GM18858 (cell line): ENCODE results near the gene GANAB.
"Not testable (repeated sequence)": the region's sequence is repeated elsewhere in the genome, so short reads cannot be mapped to it uniquely, and the experiment has no call there.

Source experiments
- ATAC-seq: cut with Tn5 transposase; IDR thresholded peaks from one replicate; pipeline ENCODE4 v1.9.1; 2021; ENCODE audit not compliant: unreplicated experiment

GANAB gene

DNA sequence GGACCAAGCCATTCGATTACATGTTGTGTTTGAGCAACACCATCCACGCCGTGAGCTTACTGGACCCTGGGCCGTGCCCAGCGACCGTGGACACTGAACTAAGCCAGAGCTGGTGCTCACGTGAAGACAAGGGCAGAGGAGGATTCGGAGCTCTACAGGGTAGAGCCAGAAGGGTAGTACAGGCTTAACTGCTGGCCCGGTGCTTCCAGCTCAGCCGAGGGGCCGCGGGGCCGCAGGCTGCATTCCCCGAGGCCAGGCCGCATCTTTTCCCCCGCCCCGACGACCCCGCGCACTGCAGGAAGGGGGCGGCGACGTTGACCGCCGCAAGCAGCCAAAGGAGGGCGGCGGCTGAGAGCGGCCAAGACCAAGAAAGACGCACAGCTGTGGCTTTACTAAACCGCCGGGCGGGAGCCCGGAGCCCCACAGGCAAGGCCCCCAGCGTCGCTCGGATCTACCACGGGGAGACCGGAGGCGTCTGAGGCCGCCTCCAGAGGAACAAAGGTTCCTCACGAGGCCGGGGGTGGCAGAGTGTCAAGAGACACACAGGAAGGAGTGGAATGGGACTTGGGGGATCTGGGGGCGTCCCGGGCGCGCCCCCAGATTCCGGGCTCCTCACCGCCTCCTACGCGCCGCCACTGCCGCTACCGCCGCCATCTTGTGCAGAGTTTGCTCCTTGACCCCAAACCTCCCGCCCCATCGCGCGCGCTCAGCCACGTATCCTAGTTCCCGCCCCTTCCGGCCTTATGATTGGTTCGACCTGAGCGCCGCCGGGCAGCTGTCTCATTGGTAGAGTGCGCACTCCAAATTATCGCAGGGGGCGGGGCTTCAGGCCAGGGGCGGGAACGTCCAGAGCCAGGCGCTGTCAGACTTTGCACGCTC lies at the start of gene GANAB:
Gene GANAB (minus strand): TSS at position 668 of the 879 bp plus-strand sequence. CDS start 14 bp downstream, at position 654.
- ATAC-seq: peak; percentile 72

DNA sequence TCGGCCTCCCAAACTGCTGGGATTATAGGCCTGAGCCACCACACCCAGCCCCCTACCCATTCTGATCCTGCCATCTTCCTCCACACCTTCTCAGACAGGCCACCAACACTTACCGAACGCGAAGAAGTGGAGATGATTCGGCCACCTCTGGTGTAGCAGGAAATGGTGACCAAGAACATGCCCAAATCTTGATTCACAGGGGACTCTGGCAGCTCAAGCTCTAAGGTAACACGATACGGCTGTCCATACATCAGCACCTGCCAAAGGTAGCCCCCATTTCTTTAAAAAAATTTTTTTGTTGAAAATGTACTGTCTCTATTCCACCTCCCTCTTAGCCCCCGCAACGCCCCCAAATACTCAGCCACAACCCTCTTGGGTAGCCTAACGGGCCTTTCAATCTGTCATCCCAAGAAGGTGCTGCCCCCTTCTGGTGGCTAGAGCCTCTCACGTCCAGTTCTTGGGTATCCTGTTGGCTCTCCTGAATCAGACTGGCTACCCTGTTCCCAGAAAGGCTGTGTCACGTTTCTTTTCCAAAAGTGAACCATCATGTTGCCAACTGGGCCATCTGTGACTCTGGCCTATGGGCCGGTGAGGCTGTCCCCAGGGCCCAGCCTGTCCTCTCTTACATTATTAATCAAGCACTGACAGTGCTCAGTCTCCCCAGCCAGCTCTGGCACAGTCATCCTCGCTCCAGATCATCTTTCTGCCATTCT lies 48.2 kb upstream of the GANAB start:
- no peak for ATAC-seq

GRCh38 chr11:62693624-62694023 lies 47.2 kb upstream of the GANAB start:
- not testable (repeated sequence) for ATAC-seq

DNA sequence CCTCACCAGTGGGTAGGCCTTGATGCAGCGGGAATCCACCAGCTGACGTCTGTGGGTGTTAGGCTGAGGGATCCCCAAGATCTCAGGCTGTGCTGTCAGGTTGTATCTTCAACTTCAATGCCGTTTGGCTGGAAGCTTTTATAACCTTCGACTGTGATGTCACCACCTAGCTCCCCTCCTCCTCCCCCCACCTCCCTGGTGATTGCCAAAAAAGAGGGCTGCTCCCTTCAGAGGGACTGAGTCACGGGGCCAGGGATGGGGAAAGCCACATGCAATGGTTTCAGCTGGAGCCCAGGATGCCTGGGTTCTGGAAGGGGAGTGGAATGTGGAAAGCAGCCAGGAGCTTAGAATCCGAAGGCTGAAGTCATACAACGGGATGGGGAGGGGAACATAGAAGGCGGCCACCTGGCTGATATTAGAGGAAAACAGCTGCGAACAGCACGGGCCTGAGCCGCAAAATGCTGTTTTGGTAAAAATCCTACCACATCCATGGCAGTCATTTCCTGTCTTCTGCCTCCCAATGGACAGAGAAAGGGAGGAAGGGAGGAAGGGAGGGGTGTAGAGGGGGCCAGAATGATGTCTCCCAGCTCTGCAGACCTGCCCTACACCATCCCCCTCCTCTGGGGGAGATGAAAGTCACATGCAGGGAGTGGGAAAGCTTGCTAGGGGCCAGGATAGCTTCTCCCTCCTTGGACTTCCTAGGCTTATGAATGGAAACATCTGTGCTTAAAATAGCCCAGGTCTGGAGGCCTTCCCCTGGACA lies 43.2 kb upstream of the GANAB start, which contains the start of gene LRRN4CL:
Gene LRRN4CL (minus strand): TSS at position 110 of the 763 bp plus-strand sequence. CDS start 1,022 bp downstream, outside the sequence.
- no peak for ATAC-seq

GRCh38 chr11:62688491-62688890 lies 42.1 kb upstream of the GANAB start:
- no peak for ATAC-seq

DNA sequence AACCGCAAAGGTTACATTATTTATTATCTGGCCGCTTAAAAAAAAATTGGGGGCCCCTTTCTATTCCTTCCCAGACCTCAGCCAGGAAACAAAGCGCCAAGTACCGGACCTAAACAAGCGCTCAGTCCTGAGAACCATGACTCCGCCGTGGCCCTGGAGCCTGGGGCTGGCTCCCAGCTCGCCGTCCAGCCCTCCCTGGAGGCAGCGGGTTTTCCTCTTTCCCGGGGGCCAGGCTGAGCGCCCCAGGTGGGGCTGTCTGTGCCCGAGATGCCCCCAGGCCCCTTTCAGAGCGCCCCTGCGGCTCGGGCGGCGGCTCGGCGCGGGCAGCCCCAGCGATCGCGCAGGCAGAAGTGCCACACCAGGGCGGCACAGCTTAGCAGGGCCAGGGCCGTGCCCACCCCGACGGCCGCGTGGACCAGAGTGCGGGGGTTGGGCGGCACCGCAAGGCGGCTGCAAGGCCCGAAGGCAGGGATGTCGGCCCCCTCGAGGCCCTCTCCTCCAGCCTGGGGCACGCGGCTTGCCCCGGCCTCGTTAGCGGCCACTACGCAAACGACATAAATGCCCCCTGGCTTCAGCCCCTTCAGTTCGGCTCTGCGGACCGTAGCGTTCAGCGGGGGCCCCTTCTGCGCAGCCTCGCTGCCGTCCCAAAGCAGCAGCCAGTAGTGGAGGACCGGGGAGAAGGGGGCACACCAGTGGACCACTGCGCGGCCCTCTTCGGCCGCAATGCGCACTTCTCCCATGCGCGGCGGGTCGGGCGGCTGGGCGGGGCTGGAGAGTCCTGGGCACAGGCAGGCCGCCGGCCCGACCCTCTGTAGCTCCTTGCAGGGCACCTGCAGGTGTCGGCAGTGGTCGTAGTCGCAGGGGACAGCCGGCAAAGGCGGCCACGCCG lies 41.3 kb upstream of the GANAB start:
- no peak for ATAC-seq

GRCh38 chr11:62682518-62682917 lies 36.1 kb upstream of the GANAB start:
- ATAC-seq: no peak

- ATAC-seq: no peak
Measured at GRCh38 chr11:62680825-62681240, 34.4 kb upstream of the GANAB start.

DNA sequence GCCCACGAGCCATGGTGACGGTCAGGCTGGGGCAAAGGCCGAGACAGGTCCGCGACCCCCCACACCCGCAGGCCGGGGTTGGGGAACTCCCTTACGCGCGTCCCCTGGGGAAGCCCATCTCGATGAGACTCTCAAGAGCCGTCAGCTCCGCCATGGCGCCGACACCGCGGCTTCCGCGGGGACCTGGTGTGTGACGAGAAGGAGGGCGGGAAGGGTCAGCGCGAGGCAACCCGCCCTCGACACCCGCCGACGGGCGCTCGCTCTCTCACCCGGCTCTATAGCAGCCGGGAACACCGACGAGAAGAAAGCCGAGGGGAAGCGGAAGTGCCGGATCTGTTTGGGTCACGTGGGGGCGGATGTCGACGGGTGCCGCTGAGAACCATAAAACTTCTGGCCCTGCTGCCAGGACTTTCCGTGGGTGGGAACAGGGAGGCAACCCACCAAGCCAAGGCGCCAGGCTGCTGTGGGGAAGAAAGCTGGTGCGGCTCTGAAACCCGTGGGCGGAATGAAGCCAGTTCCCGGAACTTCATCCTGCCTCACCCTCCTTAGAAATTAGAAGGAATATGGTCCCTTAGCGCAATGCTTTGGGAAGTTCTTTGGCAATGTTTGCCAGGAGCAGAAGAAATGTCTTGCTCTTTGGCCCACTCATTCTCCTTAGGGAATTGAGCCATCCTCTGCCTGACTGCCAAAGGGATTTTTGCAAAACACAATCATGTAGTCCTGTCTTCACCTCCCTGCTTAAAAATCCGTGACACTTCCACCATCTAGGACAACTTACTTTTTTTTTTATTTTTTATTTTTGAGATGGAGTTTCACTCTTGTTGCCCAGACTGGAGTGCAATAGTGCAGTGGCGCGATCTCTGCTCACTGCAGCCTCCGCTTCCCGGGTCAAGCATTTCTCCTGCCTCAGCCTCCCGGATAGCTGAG lies 32.6 kb upstream of the GANAB start, which contains the start of gene UBXN1:
Gene UBXN1 (minus strand): TSS at position 304 of the 927 bp plus-strand sequence. CDS start 150 bp downstream, at position 154.
- ATAC-seq: no peak

DNA sequence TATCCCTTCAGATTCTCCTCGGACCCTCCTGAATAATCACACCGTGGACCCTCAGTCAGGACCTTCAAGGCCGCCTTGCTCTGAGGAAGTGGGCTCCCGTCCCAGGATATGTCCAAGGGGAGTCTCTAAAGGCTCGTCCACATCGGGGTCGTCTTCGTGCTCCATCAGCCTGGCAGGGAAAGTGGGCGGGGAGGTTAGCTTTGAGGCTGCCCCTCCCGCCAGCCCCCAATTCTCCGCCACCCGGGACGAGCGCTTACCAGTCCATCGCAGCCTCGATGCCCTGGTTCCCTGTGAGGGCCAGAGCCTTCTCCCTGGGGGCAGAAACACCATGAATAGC lies 32.0 kb upstream of the GANAB start:
- no peak for ATAC-seq

GRCh38 chr11:62677714-62678113 lies 31.3 kb upstream of the GANAB start:
- ATAC-seq: no peak

GRCh38 chr11:62677156-62677555 lies 30.7 kb upstream of the GANAB start:
- no peak for ATAC-seq

GRCh38 chr11:62676698-62677097 lies 30.3 kb upstream of the GANAB start:
- ATAC-seq: no peak

DNA sequence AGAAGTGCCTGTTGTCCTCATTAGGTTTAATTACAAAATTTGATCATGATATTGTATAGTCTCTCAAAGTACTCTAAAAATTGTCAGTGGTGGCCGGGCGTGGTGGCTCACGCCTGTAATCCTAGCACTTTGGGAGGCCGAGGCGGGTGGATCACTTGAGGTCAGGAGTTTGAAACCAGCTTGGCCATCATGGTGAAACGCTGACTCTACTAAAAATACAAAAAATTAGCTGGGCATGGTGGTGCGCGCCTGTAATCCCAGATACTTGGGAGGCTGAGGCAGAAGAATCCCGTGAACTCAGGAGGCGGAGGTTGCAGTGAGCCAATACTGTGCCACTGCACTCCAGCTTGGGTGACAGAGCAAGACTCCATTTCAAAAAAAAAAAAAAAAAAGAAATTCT lies 29.0 kb upstream of the GANAB start:
- ATAC-seq: not testable (repeated sequence)

GRCh38 chr11:62673196-62673525 lies 26.7 kb upstream of the GANAB start:
- ATAC-seq: no peak

DNA sequence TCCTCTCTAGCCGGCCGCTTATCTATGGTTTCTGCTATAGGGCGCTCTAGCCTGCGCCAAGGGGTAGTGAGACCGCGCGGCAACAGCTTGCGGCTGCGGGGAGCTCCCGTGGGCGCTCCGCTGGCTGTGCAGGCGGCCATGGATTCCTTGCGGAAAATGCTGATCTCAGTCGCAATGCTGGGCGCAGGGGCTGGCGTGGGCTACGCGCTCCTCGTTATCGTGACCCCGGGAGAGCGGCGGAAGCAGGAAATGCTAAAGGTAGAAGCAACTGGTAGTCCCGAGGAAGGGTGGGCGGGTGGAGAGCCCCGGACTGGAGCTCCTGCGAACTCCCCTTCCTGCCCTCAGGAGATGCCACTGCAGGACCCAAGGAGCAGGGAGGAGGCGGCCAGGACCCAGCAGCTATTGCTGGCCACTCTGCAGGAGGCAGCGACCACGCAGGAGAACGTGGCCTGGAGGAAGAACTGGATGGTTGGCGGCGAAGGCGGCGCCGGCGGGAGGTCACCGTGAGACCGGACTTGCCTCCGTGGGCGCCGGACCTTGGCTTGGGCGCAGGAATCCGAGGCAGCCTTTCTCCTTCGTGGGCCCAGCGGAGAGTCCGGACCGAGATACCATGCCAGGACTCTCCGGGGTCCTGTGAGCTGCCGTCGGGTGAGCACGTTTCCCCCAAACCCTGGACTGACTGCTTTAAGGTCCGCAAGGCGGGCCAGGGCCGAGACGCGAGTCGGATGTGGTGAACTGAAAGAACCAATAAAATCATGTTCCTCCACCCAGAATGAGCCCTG lies 25.4 kb upstream of the GANAB start, which contains the start of the genes LBHD1 and UQCC3:
Gene LBHD1 (minus strand): TSS at position 660 of the 782 bp plus-strand sequence. CDS start 2,236 bp downstream, outside the sequence.
Gene UQCC3 (plus strand): TSS at position 66 of the 782 bp plus-strand sequence. CDS start 73 bp downstream, at position 139.
- no peak for ATAC-seq

DNA sequence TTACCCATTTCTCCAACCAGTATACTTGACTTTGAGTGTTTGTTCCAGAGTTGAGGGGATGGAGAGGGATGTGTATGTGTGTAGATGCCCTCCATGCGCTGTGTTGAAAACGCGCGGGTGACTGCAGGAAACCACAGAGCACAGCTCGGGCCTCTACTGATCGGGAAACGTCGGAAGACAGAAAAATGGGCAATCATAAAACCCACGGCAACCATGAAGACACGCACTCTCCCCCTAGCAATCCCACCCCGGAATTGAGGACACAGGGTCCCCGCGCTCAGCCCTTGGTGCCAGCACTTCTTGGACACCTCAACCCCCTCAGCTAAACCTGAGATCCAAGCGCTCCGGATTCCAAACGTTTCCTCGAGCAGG lies 24.8 kb upstream of the GANAB start:
- ATAC-seq: no peak

DNA sequence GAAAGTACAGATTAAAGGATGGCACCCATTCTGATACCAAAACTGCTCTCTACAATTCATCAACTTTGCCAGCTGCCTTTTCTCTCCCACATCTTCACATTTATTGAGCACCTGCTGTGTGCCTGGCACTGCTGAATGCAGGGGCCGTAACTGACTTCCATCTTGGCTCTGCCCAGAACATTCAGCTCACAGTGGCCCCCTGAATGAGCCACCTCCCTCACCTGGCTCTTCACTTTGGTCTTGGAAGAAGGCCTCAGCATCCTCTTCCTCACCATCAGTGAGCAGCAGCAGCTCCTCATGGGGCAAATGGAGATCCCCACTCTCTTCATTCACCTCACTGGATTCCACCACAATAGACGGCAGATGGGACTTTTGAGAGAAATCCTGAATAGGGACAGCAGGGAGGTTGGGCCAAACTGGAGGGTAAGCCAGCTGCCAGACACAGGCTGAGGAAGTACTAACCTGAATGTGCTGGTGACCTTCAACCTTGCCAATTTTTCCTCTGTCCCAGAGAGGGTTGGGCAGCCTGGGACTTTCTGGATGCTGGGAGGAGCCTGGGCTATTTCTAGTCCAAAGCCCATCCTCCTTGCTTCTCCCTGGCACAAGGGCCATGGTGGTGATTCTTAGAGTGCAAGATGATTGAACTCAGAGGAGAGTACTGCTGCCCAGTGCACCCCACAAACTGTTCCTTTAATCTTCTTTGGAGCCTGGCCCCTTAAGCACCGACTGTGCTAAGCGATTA lies 23.2 kb upstream of the GANAB start:
- ATAC-seq: no peak
